Ascending aorta (tissue), 2 donors: ENCODE data around the gene SAP30L. TPM values are rescaled to one million over a fixed set of nuclear protein-coding genes. Genes with fewer than 3 reads are reported as not detected.

Experiments
- DNase-seq, 2 donors: peaks; one replicate each; pipeline ENCODE4 v3.0.0-alpha.2; 2019; ENCODE audit warnings: low spot score in 2 of 2
- H3K27ac ChIP-seq, 2 donors: fragments of 200-600 bp; sonication (generic); one replicate each; pipeline ENCODE4 v1.5.1; 2016 to 2017; ENCODE audit warnings: mild to moderate bottlenecking in 1 of 2
- H3K27me3 ChIP-seq: fragments of 200-600 bp; sonication (generic); one replicate; pipeline ENCODE4 v1.5.1; 2017
- H3K36me3 ChIP-seq, 2 donors: fragments of 200-600 bp; sonication (generic); one replicate each; pipeline ENCODE4 v1.5.1; 2016
- H3K4me1 ChIP-seq, 2 donors: fragments of 200-600 bp; sonication (generic); one replicate each; pipeline ENCODE4 v1.5.1; 2016 to 2017; ENCODE audit warnings: mild to moderate bottlenecking in 1 of 2
- H3K4me3 ChIP-seq, 2 donors: fragments of 200-600 bp; sonication (generic); one replicate each; pipeline ENCODE4 v1.5.1; 2016 to 2017; ENCODE audit warnings: mild to moderate bottlenecking in 1 of 2
- H3K9me3 ChIP-seq, 2 donors: fragments of 200-600 bp; sonication (generic); one replicate each; pipeline ENCODE4 v1.5.1; 2016
- intact Hi-C: fragments of 100-400 bp; cut with DNase I; formaldehyde crosslinking; loops from one replicate; pipeline ENCODE4 v1.15.1; 2023
- total RNA-seq: library from RNA; depleted of rRNA; stranded (reverse); fragments of >200 nt; gene quantifications from one replicate; pipeline ENCODE4 v1.1.0, GENCODE V29; 2016
- TF ChIP-seq, protein P1 (sequence below), 3 experiments: fragments of 200-600 bp in 2 of 3; fragments of 450-650 bp in 1 of 3; sonication (generic) in 2 of 3; IDR thresholded peaks; one replicate each; pipeline ENCODE4 v1.5.1; 2016 to 2019; ENCODE audit warnings: antibody characterized with exemption in 3 of 3, mild to moderate bottlenecking in 1 of 3, moderate library complexity in 1 of 3

Gene SAP30L
- total RNA-seq, 1 donor from 2014 or later: 36.5 TPM

DNA sequence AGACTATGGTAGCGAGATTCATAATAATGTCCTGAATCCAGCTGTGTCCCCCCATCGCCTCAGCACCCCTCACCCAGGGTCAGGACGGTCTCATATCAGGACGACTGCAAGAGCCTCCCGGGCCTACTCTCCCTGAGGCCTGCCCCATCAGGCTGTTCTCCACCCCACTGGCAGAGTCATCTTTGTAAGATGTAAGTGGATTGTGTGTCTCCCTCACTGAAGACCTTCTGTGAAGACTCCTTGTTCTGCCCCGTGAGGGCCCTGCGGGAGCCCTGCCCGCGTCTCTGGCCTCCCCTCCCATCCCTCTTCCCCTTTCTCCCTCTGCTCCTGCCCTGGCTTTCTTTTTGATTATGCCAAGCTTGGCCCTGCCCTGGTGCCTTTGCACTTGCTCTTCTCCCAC, 43.9 kb upstream of the SAP30L start:
- Histone ChIP-seq H3K27me3 (no peaks in the 10 kb centered on the region), H3K36me3 (no peaks in the 10 kb centered on the region), H3K27ac (no peak overlapping the region), H3K9me3 (no peaks in the 10 kb centered on the region), H3K4me1 (peaks cover 5 to 7% of the 10 kb centered on the region in 2 donors), H3K4me3 (no peak overlapping the region)
- intact Hi-C loops: no loop called here
- TF ChIP-seq, protein P1, sequence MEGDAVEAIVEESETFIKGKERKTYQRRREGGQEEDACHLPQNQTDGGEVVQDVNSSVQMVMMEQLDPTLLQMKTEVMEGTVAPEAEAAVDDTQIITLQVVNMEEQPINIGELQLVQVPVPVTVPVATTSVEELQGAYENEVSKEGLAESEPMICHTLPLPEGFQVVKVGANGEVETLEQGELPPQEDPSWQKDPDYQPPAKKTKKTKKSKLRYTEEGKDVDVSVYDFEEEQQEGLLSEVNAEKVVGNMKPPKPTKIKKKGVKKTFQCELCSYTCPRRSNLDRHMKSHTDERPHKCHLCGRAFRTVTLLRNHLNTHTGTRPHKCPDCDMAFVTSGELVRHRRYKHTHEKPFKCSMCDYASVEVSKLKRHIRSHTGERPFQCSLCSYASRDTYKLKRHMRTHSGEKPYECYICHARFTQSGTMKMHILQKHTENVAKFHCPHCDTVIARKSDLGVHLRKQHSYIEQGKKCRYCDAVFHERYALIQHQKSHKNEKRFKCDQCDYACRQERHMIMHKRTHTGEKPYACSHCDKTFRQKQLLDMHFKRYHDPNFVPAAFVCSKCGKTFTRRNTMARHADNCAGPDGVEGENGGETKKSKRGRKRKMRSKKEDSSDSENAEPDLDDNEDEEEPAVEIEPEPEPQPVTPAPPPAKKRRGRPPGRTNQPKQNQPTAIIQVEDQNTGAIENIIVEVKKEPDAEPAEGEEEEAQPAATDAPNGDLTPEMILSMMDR (IDR thresholded peaks at IDR 0.05): no peak
- DNase-seq: no peak

- Histone ChIP-seq H3K36me3 (no peaks in the 10 kb centered on the region), H3K4me3 (no peak overlapping the region), H3K27me3 (no peaks in the 10 kb centered on the region), H3K9me3 (no peaks in the 10 kb centered on the region), H3K4me1 (peaks cover 4 to 5% of the 10 kb centered on the region in 2 donors), H3K27ac (no peak overlapping the region)
- DNase-seq: no peak
- TF ChIP-seq, protein P1 (IDR thresholded peaks at IDR 0.05): no peak
- intact Hi-C loops: no loop called here
Measured at GRCh38 chr5:154402611-154403010, 43.2 kb upstream of the SAP30L start.

DNA sequence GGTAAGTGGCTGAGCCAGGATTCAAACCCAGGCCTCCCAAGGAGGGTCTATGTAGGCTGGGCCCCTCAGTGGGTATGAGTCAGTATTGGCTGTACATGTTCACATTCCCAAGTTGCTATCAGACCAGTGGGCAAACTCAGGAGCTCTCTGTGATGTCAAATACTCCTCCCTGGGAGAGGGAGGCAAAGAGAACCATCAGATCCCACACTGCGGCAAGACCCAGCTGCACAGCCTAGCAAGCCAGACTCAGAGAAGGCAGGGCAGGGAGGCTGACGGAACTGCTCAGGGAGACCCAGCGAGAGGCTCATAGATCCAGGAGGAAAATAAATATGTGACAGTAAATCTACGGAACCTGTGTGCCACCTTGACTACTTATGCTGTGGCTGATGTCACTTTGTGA, 42.6 kb upstream of the SAP30L start:
- Histone ChIP-seq H3K4me3 (no peak overlapping the region), H3K9me3 (no peaks in the 10 kb centered on the region), H3K36me3 (no peaks in the 10 kb centered on the region), H3K27me3 (no peaks in the 10 kb centered on the region), H3K27ac (no peak overlapping the region), H3K4me1 (peaks cover 4 to 5% of the 10 kb centered on the region in 2 donors)
- DNase-seq: no peak
- intact Hi-C loops: no loop called here
- TF ChIP-seq, protein P1 (IDR thresholded peaks at IDR 0.05): no peak

GRCh38 chr5:154403776-154404387, 41.9 kb upstream of the SAP30L start:
- H3K36me3 ChIP-seq: no peaks in the 10 kb centered on the region
- intact Hi-C loops: loop anchor here (2.0 kb wide), 1 partner anchor 213 kb away; the partner anchor contains the start of gene GALNT10

GRCh38 chr5:154405078-154405792, 40.6 kb upstream of the SAP30L start:
- DNase-seq: peak; percentile 28 to 89
- Histone ChIP-seq H3K36me3 (peaks cover 0 to 9% of the 10 kb centered on the region in 2 donors), H3K4me1 (peaks cover 4 to 5% of the 10 kb centered on the region in 2 donors), H3K27me3 (no peaks in the 10 kb centered on the region), H3K4me3 (peak overlapping the region; percentile 42 to 64), H3K9me3 (no peaks in the 10 kb centered on the region), H3K27ac (no peak overlapping the region)
- TF ChIP-seq, protein P1 (IDR thresholded peaks at IDR 0.05): peak; percentile 78 to 92 (median 87)
- intact Hi-C loops: loop anchor here (1.0 to 5.0 kb wide), 3 partner anchors 48 to 333 kb away; partner anchors contain the start of gene GALNT10

More at GRCh38 chr5:154403776-154404387, 41.9 kb upstream of the SAP30L start:
- no peak for DNase-seq
- H3K27me3 ChIP-seq: no peaks in the 10 kb centered on the region
- TF ChIP-seq, protein P1 (IDR thresholded peaks at IDR 0.05): no peak
- H3K9me3 ChIP-seq: no peaks in the 10 kb centered on the region
- H3K4me3 ChIP-seq: no peak overlapping the region
- H3K27ac ChIP-seq: no peak overlapping the region
- H3K4me1 ChIP-seq: peaks cover 4 to 5% of the 10 kb centered on the region in 2 donors
